ENCODE measurements around the gene LGR6.

The LGR6 gene

GRCh38 chr1:202279806-202280205 lies 86.2 kb downstream of the LGR6 start:
- in situ Hi-C loops (cut with MboI; ENCODE audit: low sequenced_read_pairs): no loop called here

DNA sequence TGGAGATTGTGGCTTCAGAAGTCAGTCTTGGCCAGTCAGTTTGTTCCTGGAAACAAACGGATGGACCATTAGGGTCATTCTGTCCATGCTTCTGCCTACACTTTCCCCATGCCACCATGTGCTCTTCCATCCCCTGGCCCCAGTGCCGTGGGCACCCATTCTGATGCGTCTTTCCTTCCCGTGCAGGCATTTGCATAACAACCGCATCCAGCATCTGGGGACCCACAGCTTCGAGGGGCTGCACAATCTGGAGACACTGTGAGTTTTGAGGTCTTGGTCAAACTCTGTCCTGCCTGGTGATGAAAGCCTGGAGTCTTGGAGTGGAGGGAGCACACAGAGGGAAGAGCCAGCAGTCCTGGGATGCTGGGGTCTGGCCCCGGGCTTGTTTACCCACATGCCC lies 87.0 kb downstream of the LGR6 start:
- in situ Hi-C loops (cut with MboI; ENCODE audit: low sequenced_read_pairs): no loop called here

DNA sequence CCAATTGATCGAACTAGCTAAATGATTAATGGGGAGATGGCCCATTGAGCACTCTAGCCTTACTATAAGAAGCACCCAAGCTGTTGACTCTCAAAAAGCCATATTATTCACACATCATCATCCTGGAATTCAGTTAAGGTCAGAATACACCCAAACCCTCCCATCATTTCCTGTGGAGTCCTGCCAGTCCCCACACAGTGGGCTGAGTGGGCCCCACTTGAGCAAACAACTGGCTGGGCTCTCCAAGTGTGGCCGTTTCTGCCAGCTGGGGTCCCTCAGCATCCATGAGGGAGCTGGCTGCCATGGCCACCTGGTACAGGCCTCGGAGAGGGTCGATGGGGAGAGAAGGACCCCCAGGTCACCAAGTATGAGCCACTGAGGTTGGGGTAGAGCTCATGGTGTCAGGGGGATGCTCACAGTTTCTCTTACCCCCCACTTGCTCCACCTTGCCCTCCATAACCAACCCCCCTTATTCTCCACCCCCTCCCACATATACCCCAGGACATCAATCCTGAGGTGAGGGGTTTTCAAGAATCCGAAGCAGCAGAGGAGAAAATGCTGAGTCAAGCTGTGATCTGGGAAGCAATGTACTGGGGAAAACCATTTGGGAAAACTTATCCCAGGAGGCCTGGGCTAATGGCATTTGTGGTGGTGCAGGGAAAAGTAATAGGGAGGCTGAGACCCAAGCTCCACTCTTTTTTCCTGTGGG lies 87.9 kb downstream of the LGR6 start:
- in situ Hi-C loops (cut with MboI; ENCODE audit: low sequenced_read_pairs): no loop called here

GRCh38 chr1:202282025-202282371 lies 88.4 kb downstream of the LGR6 start:
- in situ Hi-C loops (cut with MboI; ENCODE audit: low sequenced_read_pairs): no loop called here

DNA sequence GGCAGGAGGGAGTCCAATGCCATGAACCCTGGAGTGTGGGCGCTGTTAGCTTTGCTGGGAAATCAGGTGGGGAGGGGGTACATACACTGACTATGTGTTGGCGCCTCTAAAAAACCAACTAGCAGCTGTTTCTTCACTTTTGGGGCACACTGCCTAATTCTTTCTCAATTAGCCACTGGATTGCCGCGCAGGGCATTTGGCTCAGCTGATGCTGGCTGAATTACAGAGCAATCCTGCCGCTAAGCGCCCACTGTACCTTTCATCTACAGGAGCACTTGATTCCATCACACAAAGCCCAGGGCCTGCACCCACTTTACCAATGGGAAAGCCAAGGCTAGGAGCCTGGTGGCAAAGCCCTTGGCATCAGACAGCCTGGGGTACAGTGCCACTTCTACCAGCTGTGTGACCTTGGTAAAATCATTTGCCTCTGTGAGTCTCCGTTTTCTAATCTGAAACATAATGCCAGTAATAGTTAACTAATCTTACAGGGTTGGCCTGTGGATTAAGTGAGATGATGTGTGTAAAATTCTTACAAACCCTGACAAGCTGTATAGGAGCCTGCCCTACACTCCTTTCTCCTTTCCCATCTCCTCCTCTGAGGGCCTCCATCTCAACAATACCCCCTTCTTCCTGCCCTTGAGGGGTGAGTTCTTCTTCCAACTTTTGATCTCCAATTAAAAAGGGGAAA lies 89.1 kb downstream of the LGR6 start:
- in situ Hi-C loops (cut with MboI; ENCODE audit: low sequenced_read_pairs): no loop called here

GRCh38 chr1:202283379-202283844 lies 89.8 kb downstream of the LGR6 start:
- in situ Hi-C loops (cut with MboI; ENCODE audit: low sequenced_read_pairs): no loop called here

- in situ Hi-C loops (cut with MboI; ENCODE audit: low sequenced_read_pairs): no loop called here
Measured at GRCh38 chr1:202283991-202284390, 90.4 kb downstream of the LGR6 start.

DNA sequence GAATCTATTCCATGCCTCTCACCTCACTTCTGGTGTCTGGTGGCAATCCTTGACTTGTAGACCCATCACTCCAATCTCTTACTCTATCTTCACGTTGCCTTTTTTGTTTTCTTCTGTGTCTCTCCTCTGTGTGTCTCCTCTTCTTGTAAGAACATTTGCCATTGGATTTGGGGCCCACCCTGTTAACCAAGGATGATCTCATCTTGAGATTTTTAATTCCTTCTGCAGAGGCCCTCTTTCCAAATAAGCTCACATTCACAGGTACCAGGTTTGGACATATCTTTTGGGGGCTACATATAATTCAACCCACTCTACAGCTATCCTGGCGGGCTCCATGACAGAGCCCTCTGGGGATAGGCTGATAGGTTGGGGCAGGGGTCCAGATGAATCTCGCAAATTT lies 92.3 kb downstream of the LGR6 start:
- in situ Hi-C loops (cut with MboI; ENCODE audit: low sequenced_read_pairs): no loop called here

DNA sequence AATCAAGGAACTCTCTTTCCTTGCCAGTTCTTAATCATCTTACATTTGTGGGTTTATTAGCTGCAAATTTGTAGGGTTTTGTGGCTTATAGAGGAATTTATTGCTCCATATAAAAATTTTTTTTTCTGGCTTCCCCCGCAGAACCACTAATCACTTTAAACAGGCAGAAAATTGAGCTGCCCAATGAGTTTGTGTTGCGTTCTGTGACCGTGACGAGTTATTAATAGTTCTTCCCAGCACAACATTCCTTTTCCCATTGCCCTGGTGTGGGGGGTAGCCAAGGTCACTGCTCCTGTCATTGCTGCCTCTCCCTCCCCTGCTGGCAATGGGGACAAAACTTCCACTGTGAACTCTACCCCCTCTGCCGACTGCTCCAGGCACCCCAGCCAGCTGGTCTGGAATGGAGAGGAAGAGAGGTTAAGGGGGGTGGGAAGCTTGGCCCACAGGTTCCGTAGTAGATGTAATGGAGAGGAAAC lies 93.1 kb downstream of the LGR6 start:
- in situ Hi-C loops (cut with MboI; ENCODE audit: low sequenced_read_pairs): no loop called here

- in situ Hi-C loops (cut with MboI; ENCODE audit: low sequenced_read_pairs): no loop called here
Measured at GRCh38 chr1:202287196-202287595, 93.6 kb downstream of the LGR6 start.

DNA sequence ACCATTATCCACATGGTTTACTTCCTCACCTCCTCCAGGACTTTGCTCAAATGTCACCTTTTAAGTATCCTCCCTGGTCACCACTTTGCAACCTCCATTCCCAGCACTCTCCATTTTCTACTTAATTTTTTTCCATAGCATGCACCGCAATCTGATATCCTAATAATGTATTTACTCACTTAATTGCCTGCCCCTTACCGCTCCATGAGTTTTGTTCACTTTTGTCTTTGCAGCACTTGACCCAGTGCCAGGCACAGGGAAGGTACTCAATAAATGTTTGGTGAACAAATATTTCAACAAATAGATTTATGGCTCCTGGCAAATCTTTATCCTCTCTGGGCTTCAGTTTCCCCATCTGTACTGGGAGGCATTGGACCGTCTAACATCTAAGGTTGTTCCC lies 94.6 kb downstream of the LGR6 start:
- in situ Hi-C loops (cut with MboI; ENCODE audit: low sequenced_read_pairs): no loop called here

GRCh38 chr1:202289009-202289408 lies 95.4 kb downstream of the LGR6 start:
- in situ Hi-C loops (cut with MboI; ENCODE audit: low sequenced_read_pairs): no loop called here

DNA sequence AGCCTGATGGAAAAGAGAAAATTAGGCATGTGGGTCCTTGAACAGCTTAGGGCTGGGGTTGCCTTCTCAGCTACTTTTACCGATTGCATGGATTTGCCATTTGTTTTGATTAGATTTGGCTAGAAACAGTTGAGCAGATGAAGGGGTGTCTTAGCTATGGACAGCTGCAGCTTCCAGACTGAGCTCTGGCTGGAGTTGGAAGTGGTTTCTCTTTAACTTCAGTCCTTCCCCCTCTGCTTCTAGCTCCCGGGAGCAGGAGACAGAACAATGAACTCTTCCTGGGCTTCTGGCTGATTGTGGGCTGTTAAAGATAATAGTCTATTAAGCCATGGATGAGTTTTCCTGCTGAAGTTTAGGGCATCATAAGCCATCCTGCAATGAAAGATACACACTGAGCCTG lies 97.4 kb downstream of the LGR6 start:
- in situ Hi-C loops (cut with MboI; ENCODE audit: low sequenced_read_pairs): no loop called here

DNA sequence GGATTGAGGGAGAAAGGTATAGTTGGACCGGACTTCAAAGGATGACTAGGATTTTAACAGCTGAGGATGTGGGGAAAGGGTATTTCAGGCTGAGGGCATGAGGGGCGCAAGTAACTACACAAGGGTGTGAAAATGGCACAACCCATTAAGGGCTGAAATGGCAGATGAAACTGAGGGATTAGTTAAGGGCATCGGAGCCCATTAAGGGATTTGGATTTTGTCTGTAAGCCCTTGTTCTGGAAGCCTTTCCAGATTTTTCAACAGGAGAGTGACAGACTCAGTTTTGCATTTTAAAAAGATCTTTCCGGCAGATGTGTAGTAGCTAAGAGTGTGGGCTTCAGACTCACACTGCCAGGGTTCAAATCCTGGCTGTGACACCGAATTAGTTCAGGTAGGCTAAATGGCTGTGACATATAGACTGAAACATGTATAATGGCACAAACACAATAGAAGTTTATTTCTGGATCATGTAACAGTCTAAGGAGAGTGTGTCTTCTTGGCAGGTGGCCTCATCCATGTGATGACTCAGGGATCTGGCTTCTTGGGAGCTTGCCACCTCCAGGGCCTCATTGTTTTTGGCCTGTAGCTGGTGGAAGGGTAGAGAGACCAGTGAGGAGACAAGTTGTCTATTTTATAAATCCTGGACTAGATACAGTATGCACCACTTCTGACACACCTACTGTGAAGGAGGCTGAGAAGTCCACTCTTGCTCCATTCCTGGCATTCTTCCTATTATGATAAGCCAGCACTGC lies 98.5 kb downstream of the LGR6 start:
- in situ Hi-C loops (cut with MboI; ENCODE audit: low sequenced_read_pairs): no loop called here

DNA sequence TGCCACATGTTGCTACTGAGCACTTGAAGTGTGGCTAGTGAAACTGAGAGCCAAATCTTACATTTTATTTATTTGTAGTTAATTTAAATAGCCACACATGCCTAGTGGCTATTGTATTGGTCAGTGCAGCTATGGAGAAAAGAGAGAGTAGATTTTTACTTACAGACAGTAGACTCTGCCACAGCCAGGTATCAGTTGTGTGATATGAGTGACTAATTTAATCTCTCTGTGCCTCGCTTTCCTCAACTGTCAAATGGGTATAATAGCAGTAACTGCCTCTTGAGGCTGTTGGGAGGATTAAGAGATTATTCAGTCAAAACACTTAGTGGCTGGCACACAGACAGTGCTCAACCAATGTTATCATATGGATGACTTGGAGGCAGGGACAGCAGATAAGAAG lies 99.2 kb downstream of the LGR6 start:
- in situ Hi-C loops (cut with MboI; ENCODE audit: low sequenced_read_pairs): no loop called here

- in situ Hi-C loops (cut with MboI; ENCODE audit: low sequenced_read_pairs): no loop called here
Measured at GRCh38 chr1:202293569-202293968, 100.0 kb downstream of the LGR6 start.

DNA sequence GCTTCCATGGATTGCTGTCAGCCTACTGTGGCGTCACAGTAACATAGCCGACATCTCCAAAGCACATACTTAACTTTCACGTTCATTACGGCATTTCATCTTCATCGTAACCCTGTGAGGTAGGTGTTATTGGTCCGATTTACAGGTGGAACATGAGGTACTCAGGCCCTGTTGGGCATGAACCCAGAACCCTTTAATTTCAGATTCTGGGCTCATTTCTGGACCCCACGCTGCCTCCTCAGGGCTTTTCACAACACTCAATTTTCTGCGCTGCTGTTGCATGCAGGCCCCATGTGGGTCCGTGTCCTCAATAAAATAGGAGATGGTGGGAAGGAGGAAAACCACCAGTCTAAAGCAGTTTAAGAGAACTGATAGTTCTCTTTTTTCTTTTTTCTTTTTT lies 108.6 kb downstream of the LGR6 start:
- in situ Hi-C loops (cut with MboI; ENCODE audit: low sequenced_read_pairs): no loop called here

- in situ Hi-C loops (cut with MboI; ENCODE audit: low sequenced_read_pairs): no loop called here
Measured at GRCh38 chr1:202304375-202304774, 110.8 kb downstream of the LGR6 start.

GRCh38 chr1:202305168-202305567 lies 111.6 kb downstream of the LGR6 start:
- in situ Hi-C loops (cut with MboI; ENCODE audit: low sequenced_read_pairs): no loop called here

DNA sequence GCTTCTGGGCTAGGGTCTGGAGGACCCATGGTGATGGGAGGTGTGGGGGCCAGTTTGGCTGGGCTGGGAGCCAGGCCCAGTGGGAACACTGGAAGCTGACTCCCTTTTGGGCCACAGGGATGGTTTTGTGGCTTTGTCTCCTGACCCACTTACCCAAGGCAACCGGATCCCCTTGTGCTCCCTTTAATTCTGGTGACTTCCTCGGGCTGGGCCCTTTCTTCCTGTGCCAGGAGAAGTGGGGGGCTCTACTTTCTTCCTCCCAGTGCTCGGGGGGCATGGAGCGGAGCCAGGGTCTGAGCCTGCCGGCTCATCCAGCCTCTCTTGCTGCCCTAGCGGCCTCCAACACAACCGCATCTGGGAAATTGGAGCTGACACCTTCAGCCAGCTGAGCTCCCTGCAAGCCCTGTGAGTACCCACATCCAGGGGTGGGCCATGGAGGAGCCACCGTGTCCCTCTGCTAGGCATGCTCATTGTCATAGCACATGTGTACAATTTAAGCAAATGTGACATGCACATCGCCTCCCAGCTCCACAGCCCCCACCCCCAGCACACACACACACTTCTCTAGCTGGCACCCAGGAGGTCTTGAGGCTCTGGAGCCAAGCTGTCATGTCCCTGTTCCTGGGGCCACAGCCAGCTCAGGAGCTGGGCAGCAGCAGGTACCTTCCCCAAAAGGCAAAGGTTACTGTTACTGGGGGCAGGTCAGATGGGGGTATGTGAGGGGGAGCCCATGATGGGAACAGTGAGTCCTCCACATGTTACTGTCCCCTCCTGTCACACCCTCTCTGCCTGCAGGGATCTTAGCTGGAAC lies 113.1 kb downstream of the LGR6 start:
- in situ Hi-C loops (cut with MboI; ENCODE audit: low sequenced_read_pairs): no loop called here

Measured in HL-60/S4 (cell line).